GM19397 (cell line): ENCODE results near the gene HMCN1.
"Not testable (repeated sequence)": the region's sequence is repeated elsewhere in the genome, so short reads cannot be mapped to it uniquely, and the experiment has no call there.

Source experiments
- ATAC-seq: cut with Tn5 transposase; IDR thresholded peaks from one replicate; pipeline ENCODE4 v1.9.1; 2021; ENCODE audit warnings: mild to moderate bottlenecking, moderate library complexity; ENCODE audit not compliant: unreplicated experiment

The HMCN1 gene

DNA sequence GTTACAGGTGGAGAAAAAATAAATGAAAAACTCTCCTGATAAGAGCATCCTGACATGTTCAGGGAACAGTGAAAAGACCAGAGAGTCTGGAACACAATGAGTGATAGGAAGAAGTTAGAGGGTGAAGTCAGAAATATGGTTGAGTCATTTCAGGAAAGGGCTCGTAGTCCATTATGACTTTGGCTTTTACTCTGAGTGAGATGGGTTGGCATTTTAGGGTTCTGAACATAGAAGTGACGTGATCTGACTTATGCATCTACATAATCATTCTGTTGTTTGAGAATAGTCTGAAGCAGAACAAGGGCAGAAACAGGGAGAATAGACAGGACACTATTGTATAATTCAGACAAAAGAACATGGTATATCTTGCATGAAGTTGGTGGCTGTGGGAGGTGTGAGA is 5.8 kb downstream of the HMCN1 start:
- no peak for ATAC-seq

GRCh38 chr1:185741551-185741950 is 7.4 kb downstream of the HMCN1 start:
- no peak for ATAC-seq

- ATAC-seq: no peak
Measured at GRCh38 chr1:185742403-185742802, 8.2 kb downstream of the HMCN1 start.

DNA sequence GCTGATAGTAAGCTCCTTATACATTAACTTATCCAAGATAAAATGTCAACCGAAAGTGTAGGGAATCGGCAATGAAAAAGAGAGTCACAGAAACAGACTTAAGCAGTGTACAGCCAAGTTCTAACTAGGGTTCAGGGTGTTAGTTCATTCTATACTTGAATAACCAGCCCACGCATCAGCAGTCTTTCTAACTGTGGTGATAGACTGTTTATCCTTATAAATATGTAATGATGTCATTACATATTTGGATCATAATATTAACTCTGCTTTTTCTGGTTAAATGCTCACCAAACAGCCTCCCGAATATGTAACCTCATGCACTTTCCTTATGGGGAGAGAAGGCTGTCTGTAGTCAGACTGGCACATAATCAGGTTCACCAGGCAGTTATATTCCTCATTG is 11.0 kb downstream of the HMCN1 start:
- ATAC-seq: no peak

- no peak for ATAC-seq
Measured at GRCh38 chr1:185759061-185759460, 24.9 kb downstream of the HMCN1 start.

- ATAC-seq: no peak
Measured at GRCh38 chr1:185761841-185762240, 27.6 kb downstream of the HMCN1 start.

DNA sequence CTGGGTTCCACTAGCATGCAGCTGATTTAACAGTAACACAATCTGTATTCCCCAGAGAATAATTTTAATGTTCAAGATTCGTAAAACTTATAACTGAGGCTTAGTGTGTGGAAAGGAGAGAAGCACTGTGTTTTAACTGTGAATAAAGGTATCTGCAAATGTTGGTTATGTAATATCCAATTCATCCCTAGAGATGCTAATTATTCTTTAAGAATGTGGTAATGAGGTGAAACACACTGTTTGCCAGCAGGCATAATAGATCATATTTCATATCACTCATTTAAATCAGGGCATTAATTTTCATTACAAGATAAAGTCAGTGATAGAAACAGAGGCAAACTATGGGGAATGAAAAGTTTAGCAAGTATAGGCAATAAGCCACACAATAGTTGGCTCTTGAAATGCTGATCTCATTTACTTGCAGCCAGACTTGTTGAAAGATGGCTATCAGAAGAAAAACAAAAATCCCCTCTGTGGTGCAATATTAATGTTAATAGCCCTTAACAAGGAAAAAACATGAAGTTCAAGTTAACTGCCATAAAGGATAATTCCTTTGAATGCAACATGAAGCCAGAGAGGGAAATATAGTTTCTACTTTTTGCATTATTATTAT is 33.4 kb downstream of the HMCN1 start:
- no peak for ATAC-seq

- ATAC-seq: no peak
Measured at GRCh38 chr1:185768371-185768770, 34.2 kb downstream of the HMCN1 start.

DNA sequence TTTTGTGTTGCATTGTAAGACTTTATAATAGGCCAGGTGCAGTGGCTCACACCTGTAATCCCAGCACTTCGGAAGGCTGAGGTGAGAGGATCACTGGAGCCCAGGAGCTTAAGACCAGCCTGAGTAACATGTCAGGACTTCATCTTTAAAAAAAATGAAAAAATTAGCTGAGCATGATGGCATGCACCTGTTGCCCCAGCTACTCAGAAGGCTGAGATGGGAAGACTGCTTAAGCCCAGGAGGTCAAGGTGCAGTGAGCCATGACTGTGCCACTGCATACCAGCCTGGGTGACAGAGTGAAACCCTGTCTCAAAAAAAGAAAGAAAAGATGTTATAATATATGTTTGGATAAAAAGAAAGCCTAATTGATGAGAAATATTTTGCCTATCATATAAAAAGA is 34.9 kb downstream of the HMCN1 start:
- no peak for ATAC-seq

DNA sequence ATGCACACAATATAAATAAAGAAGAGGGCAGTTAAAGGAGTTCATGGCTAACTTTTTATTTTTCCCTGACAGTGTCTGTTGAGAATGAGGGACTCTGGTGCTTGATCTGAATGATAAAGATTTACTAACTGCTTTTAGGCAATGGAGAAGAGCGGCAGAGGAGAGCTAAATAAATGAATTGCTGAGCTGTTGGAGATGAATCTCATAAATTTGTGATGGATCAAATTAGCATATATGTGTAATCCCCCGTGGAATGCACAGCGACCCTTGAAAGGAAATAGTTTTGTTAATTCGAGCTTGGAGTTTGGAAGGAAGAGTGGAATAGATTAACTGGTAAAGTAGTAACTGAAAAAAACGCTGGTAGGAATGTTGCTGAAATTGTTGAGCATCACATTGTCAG is 40.2 kb downstream of the HMCN1 start:
- no peak for ATAC-seq

GRCh38 chr1:185775501-185775900 is 41.3 kb downstream of the HMCN1 start:
- ATAC-seq: no peak

GRCh38 chr1:185776522-185776921 is 42.3 kb downstream of the HMCN1 start:
- no peak for ATAC-seq

DNA sequence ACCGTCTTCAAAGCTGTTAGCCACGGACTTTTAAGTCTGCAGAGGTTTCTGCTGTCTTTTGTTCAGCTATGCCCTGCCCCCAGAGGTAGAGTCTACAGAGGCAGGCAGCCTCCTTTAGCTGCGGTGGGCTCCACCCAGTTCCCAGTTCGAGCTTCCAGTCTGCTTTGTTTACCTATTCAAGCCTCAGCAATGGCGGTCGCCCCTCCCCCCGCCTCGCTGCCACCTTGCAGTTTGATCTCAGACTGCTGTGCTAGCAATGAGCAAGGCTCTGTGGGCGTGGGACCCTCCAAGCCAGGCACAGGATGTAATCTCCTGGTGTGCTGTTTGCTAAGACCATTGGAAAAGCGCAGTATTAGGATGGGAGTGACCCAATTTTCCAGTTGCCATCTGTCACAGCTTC is 49.7 kb downstream of the HMCN1 start:
- ATAC-seq: not testable (repeated sequence)

DNA sequence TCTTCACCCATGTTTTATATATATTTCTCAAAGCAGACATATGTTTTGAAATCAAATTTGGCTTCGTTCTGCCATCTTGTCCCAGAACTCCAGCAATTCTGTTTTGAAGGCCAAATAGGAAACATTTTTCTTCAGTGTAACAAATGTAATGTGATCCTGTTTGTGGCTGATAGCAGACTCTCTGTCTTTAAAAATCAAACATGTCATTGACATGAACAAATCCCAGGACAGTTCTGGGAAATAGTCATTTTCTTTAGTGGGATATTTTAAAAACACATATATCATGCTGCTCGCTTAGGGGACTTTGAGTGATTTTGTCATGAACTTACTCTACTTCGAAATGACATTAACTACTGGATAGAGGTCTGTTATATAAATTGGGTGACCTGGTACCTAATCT is 51.4 kb downstream of the HMCN1 start:
- no peak for ATAC-seq

GRCh38 chr1:185786524-185786923 is 52.3 kb downstream of the HMCN1 start:
- no peak for ATAC-seq

DNA sequence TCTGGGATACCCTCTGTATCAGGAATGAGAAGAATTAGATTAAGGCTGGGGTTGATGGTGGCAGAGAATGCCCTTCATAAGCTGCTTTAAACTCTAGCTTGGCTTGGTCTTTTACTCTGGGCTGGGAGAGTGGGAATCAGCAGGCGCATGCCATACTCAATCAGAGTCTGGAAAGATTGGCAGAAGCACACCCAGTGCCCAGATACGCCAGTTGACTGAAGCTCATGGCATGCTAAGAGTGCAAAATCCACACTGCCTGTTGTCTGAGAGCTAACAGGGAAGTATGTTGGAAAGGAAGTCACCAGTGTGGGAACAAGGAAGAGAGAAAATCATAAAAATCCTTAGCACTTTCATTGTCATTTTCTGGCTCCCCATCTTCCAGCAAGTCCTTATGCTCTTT is 53.0 kb downstream of the HMCN1 start:
- no peak for ATAC-seq

GRCh38 chr1:185788386-185788785 is 54.2 kb downstream of the HMCN1 start:
- no peak for ATAC-seq

GRCh38 chr1:185789501-185790193 is 55.5 kb downstream of the HMCN1 start:
- ATAC-seq: no peak

GRCh38 chr1:185790194-185790735 is 56.1 kb downstream of the HMCN1 start:
- ATAC-seq: no peak

DNA sequence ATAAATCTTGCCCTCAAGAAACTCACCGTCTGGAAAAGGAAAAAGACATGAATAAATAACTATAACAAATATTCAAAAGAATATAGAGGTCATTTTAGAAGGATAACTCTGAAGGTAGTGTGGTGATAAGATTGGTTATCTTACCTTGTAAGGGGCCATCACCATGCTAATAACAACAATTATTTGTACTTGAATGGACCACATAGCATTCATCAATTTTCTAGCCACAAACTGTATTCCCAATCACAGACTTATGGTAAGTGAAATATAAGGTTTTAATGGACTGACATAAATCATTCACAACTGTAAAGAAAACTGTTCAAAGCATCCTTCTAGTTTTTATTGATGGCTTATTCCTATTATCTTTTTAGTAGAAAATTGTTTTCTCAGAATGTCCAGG is 57.8 kb downstream of the HMCN1 start:
- ATAC-seq: no peak

DNA sequence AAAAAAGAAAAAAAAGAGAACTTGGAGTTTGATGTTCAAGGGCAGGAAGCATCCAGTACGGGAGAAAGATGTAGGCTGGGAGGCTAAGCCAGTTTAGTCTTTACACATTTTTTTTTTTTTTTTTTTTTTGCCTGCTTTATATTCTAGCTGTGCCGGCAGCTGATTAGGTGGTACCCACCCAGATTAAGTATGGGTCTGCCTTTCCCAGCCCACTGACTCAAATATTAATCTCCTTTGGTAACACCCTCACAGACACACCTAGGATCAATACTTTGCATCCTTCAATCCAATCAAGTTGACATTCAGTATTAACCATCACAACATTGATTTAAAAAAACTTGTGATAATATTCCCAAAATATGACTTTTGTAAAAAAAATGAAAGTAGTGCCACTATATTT is 60.3 kb downstream of the HMCN1 start:
- not testable (repeated sequence) for ATAC-seq

DNA sequence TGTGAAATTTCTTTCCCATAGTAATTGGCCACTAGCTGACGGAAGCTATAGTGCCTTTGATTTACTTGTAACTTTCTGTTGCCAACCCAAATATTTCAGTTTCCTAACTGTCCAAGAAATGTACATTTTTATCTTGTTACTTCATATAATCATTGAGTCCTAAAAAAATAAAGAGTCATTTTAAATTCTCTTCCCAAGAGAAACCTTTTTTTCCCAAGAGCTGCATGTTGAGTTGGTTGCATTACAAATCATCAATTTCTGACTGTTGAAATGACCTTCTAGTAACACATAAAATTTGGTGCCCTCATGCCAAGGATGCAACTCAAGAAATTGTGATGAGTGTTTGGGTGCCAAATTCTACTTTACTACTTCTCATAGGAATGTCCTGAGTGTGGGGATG is 61.0 kb downstream of the HMCN1 start:
- ATAC-seq: no peak

- no peak for ATAC-seq
Measured at GRCh38 chr1:185798505-185798904, 64.3 kb downstream of the HMCN1 start.
